MG63 (cell line): ENCODE results near the gene RNF213. TPM values are rescaled to one million over a fixed set of nuclear protein-coding genes. Genes with fewer than 3 reads are reported as not detected.

Source experiments
- DNase-seq: peaks from one replicate; pipeline ENCODE4 v3.0.0-alpha.2; 2020
- H3K27me3 ChIP-seq: fragments of 250-450 bp; sonication (Bioruptor Pico); 2 replicates; pipeline ENCODE4 v1.5.1; 2020; ENCODE audit warnings: mild to moderate bottlenecking, moderate library complexity
- H3K36me3 ChIP-seq: fragments of 250-450 bp; sonication (Bioruptor Pico); 2 replicates; pipeline ENCODE4 v1.5.1; 2020; ENCODE audit warnings: mild to moderate bottlenecking, moderate library complexity
- H3K4me3 ChIP-seq: fragments of 250-450 bp; sonication (Bioruptor Pico); 2 replicates; pipeline ENCODE4 v1.5.1; 2020; ENCODE audit warnings: mild to moderate bottlenecking, moderate library complexity
- H3K9me3 ChIP-seq: fragments of 250-450 bp; sonication (Bioruptor Pico); 2 replicates; pipeline ENCODE4 v1.5.1; 2020; ENCODE audit warnings: mild to moderate bottlenecking, moderate library complexity
- total RNA-seq: library from RNA; depleted of rRNA; stranded (reverse); fragments of >200 nt; shearing (Covaris generic); gene quantifications from 2 replicates; pipeline ENCODE4 v1.2.3, GENCODE V29; 2014; ENCODE audit warnings: low replicate concordance

Gene RNF213
- total RNA-seq, 1 experiment from 2014 or later, result 22.5 TPM

GRCh38 chr17:80221351-80222105, 39.1 kb upstream of the RNF213 start:
- Histone ChIP-seq H3K27me3 (no peaks in the 10 kb centered on the region), H3K9me3 (no peaks in the 10 kb centered on the region), H3K4me3 (no peak overlapping the region; the same call in 1 of the 2 replicates), H3K36me3 (peaks cover 21% of the 10 kb centered on the region)
- DNase-seq, result no peak

GRCh38 chr17:80222376-80223141, 38.1 kb upstream of the RNF213 start:
- no peak for DNase-seq
- H3K27me3 ChIP-seq, result no peaks in the 10 kb centered on the region
- peaks cover 11% of the 10 kb centered on the region for H3K36me3 ChIP-seq
- H3K4me3 ChIP-seq, result no peak overlapping the region
- H3K9me3 ChIP-seq, result no peaks in the 10 kb centered on the region

GRCh38 chr17:80223142-80223815, 37.4 kb upstream of the RNF213 start:
- Histone ChIP-seq H3K36me3 (peaks cover 5% of the 10 kb centered on the region), H3K4me3 (no peak overlapping the region), H3K9me3 (no peaks in the 10 kb centered on the region), H3K27me3 (no peaks in the 10 kb centered on the region)
- DNase-seq, result no peak

GRCh38 chr17:80223838-80224497, 36.7 kb upstream of the RNF213 start:
- peaks cover 3% of the 10 kb centered on the region for H3K36me3 ChIP-seq
- no peaks in the 10 kb centered on the region for H3K9me3 ChIP-seq
- no peaks in the 10 kb centered on the region for H3K27me3 ChIP-seq
- H3K4me3 ChIP-seq, result no peak overlapping the region
- no peak for DNase-seq

GRCh38 chr17:80224683-80225082, 36.0 kb upstream of the RNF213 start:
- Histone ChIP-seq H3K9me3 (no peaks in the 10 kb centered on the region), H3K4me3 (no peak overlapping the region), H3K36me3 (peaks cover 3% of the 10 kb centered on the region), H3K27me3 (no peaks in the 10 kb centered on the region)
- DNase-seq, result no peak

GRCh38 chr17:80225230-80225629, 35.4 kb upstream of the RNF213 start:
- Histone ChIP-seq H3K27me3 (no peaks in the 10 kb centered on the region), H3K9me3 (no peaks in the 10 kb centered on the region), H3K4me3 (no peak overlapping the region), H3K36me3 (peaks cover 4% of the 10 kb centered on the region; the same call in 1 of the 2 replicates)
- DNase-seq, result no peak

GRCh38 chr17:80227156-80227555, 33.5 kb upstream of the RNF213 start:
- Histone ChIP-seq H3K9me3 (peaks cover 7% of the 10 kb centered on the region), H3K4me3 (no peak overlapping the region), H3K36me3 (peaks cover 5% of the 10 kb centered on the region; the same call in 1 of the 2 replicates), H3K27me3 (no peaks in the 10 kb centered on the region)
- no peak for DNase-seq

- H3K36me3 ChIP-seq, result peaks cover 5% of the 10 kb centered on the region; the same call in 1 of the 2 replicates
- H3K4me3 ChIP-seq, result no peak overlapping the region
- no peak for DNase-seq
- peaks cover 12% of the 10 kb centered on the region for H3K9me3 ChIP-seq
- no peaks in the 10 kb centered on the region for H3K27me3 ChIP-seq
These were observed 33.0 kb upstream of the RNF213 start for GRCh38 chr17:80227666-80228065.

GRCh38 chr17:80228477-80228876, 32.2 kb upstream of the RNF213 start:
- Histone ChIP-seq H3K9me3 (peaks cover 19% of the 10 kb centered on the region), H3K4me3 (no peak overlapping the region), H3K27me3 (no peaks in the 10 kb centered on the region), H3K36me3 (peaks cover 5% of the 10 kb centered on the region; the same call in 1 of the 2 replicates)
- no peak for DNase-seq

- Histone ChIP-seq H3K9me3 (peaks cover 22% of the 10 kb centered on the region), H3K27me3 (no peaks in the 10 kb centered on the region), H3K4me3 (no peak overlapping the region), H3K36me3 (peaks cover 5% of the 10 kb centered on the region)
- DNase-seq, result no peak
These were observed 31.6 kb upstream of the RNF213 start for GRCh38 chr17:80229011-80229410.

- DNase-seq, result no peak
- H3K4me3 ChIP-seq, result no peak overlapping the region
- H3K27me3 ChIP-seq, result no peaks in the 10 kb centered on the region
- peaks cover 27% of the 10 kb centered on the region for H3K9me3 ChIP-seq
- H3K36me3 ChIP-seq, result peaks cover 19% of the 10 kb centered on the region
These were observed 28.2 kb upstream of the RNF213 start for GRCh38 chr17:80232438-80232837.

- H3K4me3 ChIP-seq, result no peak overlapping the region
- H3K27me3 ChIP-seq, result no peaks in the 10 kb centered on the region
- DNase-seq, result no peak
- H3K36me3 ChIP-seq, result peaks cover 19% of the 10 kb centered on the region
- peaks cover 27% of the 10 kb centered on the region for H3K9me3 ChIP-seq
These were observed 27.4 kb upstream of the RNF213 start for GRCh38 chr17:80233202-80233601.

- no peak overlapping the region for H3K4me3 ChIP-seq
- peaks cover 22% of the 10 kb centered on the region for H3K9me3 ChIP-seq
- DNase-seq, result no peak
- peaks cover 17% of the 10 kb centered on the region for H3K36me3 ChIP-seq
- no peaks in the 10 kb centered on the region for H3K27me3 ChIP-seq
These were observed 23.7 kb upstream of the RNF213 start for GRCh38 chr17:80236911-80237310.

GRCh38 chr17:80237386-80237785, 23.3 kb upstream of the RNF213 start:
- peaks cover 17% of the 10 kb centered on the region for H3K36me3 ChIP-seq

GRCh38 chr17:80242505-80242904, 18.1 kb upstream of the RNF213 start:
- Histone ChIP-seq H3K27me3 (no peaks in the 10 kb centered on the region), H3K9me3 (no peaks in the 10 kb centered on the region), H3K36me3 (peaks cover 7% of the 10 kb centered on the region; the same call in 1 of the 2 replicates), H3K4me3 (no peak overlapping the region)
- DNase-seq, result no peak

More at GRCh38 chr17:80237386-80237785, 23.3 kb upstream of the RNF213 start:
- DNase-seq, result no peak
- Histone ChIP-seq H3K9me3 (peaks cover 17% of the 10 kb centered on the region), H3K4me3 (no peak overlapping the region), H3K27me3 (no peaks in the 10 kb centered on the region)

GRCh38 chr17:80243526-80244433, 16.9 kb upstream of the RNF213 start:
- Histone ChIP-seq H3K4me3 (no peak overlapping the region), H3K9me3 (no peaks in the 10 kb centered on the region), H3K27me3 (no peaks in the 10 kb centered on the region), H3K36me3 (0 out of 2 replicates have a peak, but pooled peaks cover 7% of the 10 kb centered on the region)
- no peak for DNase-seq
